ENCODE data around the gene ADAMTS18.
A peak's percentile ranks its signal among the peaks of the same experiment; 100 is the strongest.

ADAMTS18 gene

GRCh38 chr16:77331043-77331442, 103.8 kb downstream of the ADAMTS18 start:
- FAIRE-seq (no peak), DNase-seq (ENCODE audit: low spot score) (no peak)

DNA sequence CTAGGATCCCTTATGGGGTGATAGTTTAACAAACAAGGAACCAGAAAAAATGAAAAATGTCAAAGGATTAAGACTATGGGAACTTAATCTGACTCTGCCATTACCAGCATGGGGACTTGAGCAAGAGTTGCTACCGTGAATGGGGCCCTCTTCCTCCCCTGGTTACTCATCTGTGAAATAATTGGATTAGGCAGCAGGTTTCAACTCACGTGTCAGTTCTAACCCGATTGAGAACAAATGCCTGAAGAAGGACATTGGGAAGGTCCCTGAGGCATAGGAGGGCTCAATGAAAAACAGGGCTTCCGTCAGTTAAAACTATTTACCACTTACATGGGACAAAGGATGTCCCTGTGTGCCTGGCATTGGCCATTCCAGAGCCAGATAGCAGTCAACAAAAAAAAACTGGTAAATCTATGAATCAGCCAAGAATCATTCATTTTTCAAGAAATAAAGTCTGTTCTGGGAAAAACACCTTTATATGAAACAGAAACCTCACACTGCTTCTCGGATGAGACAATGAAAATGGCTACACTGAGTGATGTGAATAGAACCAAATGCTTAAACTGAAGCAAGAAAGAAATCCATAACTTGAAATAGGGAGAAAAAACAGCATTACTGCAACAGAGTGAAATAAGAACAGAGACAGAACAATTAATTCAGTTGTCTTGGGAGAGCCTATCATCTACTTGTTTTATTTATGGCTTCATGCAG, 104.3 kb downstream of the ADAMTS18 start:
- DNase-seq (ENCODE audit: low spot score) (no peak), FAIRE-seq (no peak)

- FAIRE-seq (no peak), DNase-seq (ENCODE audit: low spot score) (no peak)
Measured at GRCh38 chr16:77328768-77329167, 106.1 kb downstream of the ADAMTS18 start.

- FAIRE-seq: no peak
- no peak for DNase-seq (ENCODE audit: low spot score)
Measured at GRCh38 chr16:77328274-77328673, 106.6 kb downstream of the ADAMTS18 start.

DNA sequence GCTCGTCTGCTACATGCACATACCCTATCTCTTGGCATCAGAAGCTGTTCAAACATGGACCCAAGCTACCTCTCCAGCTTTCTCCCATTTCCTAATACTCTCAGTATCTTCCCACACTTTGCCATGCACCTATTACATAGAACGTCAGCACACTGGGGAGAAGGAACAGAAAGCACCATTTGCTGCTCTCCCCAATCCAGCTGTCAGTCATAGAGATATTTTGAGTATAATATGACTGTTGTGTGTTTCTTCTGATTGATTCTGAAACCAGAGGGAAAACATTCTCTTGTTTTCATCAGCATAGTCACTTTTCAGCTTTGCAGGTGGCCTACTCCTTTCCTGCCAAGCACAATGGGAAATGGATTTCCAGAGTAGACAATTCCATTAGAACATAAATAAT, 107.1 kb downstream of the ADAMTS18 start:
- DNase-seq (ENCODE audit: low spot score): no peak
- FAIRE-seq: no peak

DNA sequence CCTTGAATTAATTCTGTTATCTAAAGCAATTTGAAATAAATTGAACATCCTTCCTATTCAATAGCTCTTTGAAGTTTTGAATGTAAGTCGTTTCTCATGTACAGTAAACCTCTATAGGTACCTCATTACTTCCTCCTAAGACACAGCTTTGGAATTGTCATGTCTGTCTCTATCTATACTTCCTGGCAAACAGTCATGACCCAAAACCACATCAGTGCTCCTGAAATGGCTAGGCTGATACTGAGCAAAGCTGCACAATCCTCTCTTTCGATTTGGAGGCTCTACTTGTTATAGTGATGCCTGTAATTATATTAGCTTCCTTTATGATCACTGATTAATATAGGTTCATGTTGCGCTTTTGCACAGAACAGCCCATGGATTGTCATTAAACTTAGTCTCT, 110.1 kb downstream of the ADAMTS18 start:
- FAIRE-seq (no peak), DNase-seq (ENCODE audit: low spot score) (no peak)

DNA sequence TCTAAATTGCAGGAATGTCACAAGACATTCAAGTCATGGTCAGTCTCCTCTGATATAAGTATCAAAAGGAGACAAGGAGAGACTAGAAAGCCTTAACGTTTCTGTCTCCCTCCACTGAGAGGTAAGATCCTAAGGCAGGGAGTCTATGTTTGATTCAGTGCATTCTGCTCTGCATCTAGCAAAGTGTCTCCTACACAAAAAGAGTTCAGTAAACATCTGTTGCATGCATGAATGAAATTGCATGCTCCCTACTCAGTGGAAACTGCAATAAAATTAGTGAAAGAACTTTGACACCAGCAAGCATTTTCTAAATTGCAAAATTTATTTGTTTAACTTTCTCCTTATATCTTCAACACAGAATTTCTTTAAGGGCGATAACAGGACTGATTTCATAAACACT, 111.1 kb downstream of the ADAMTS18 start:
- DNase-seq (ENCODE audit: low spot score): no peak
- no peak for FAIRE-seq

DNA sequence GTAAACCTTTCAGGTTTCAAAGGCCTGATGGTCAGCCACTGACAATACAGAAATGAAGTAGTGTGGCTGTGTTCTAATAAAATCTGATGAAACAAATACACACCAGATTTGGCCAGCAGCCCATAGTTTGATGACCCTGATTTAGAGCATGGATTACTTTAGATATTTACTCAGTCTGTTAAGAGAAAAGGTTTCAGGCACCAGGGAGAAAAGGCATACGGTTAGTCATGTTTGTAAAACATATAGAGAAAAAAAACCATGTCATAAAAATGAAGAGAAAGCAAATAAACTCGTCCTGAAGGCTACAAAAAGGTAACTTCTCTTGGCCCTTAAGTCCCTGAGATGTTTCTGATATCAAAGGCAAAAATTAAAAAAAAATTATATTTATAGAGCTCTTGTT, 112.1 kb downstream of the ADAMTS18 start:
- FAIRE-seq (no peak), DNase-seq (ENCODE audit: low spot score) (no peak)

DNA sequence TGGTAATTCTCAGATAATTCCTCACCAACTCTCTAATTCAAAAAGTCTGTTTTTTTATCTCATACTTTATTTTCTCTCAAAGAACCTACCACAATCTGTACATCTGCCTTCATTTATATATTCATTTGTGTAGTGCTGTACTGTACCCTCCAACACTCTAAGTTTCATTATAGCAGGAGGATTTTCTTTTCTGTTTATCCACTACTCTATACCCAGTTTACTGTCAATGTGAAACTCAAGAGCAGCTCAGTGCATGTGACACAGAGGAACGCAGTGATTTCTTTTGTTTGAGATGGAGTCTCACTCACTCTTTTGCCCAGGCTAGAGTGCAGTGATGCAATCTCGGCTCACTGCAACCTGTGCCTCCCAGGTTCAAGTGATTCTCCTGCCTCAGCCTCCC, 117.8 kb downstream of the ADAMTS18 start:
- no peak for FAIRE-seq
- DNase-seq (ENCODE audit: low spot score): no peak

DNA sequence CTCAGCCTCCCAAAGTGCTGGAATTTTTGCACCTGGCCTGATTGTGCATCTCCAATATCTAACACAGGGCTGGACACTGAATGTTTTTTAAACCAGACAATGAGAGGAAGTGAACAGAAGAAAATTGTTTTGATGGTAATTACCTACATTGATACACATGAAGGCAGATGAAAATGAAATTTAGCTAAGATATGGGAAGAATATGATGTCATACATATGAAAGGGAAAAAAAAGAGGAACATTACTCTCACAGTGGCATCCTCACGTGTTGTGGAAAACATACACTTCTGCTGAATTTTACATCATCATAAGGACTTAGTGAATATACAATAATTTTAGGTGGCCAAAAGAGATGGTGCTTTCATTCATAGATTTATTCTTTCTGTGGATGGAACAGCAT, 124.0 kb downstream of the ADAMTS18 start:
- no peak for DNase-seq (ENCODE audit: low spot score)
- no peak for FAIRE-seq

GRCh38 chr16:77308163-77308561, 126.7 kb downstream of the ADAMTS18 start:
- DNase-seq (ENCODE audit: low spot score) (peak; percentile 96), FAIRE-seq (peak; percentile 83)

GRCh38 chr16:77307426-77308162, 127.2 kb downstream of the ADAMTS18 start:
- no peak for FAIRE-seq
- no peak for DNase-seq (ENCODE audit: low spot score)

GRCh38 chr16:77306075-77306474, 128.8 kb downstream of the ADAMTS18 start:
- FAIRE-seq (no peak), DNase-seq (ENCODE audit: low spot score) (no peak)

GRCh38 chr16:77304877-77305276, 130.0 kb downstream of the ADAMTS18 start:
- DNase-seq (ENCODE audit: low spot score) (no peak), FAIRE-seq (no peak)

DNA sequence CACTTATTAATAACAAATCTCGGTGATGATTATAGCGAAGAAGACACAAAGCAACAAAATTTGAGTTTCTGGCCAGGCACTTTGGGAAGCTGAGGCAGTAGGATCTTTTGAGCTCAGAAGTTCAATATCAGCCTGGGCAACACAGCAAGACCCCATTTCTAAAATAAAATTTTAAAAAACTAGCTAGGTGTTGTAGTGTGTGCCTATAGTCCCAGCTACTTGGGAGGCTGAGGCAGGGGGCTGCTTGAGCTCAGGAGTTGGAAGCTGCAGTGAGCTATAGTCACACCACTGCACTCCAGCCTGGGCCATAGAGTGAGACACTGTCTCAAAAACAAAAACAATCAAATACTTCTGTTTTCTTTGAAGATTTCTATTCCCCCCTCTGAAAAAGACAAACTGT, 130.7 kb downstream of the ADAMTS18 start:
- DNase-seq (ENCODE audit: low spot score) (no peak), FAIRE-seq (no peak)

- no peak for DNase-seq (ENCODE audit: low spot score)
- no peak for FAIRE-seq
Measured at GRCh38 chr16:77302674-77303073, 132.2 kb downstream of the ADAMTS18 start.

GRCh38 chr16:77302249-77302648, 132.6 kb downstream of the ADAMTS18 start:
- no peak for DNase-seq (ENCODE audit: low spot score)
- FAIRE-seq: no peak

DNA sequence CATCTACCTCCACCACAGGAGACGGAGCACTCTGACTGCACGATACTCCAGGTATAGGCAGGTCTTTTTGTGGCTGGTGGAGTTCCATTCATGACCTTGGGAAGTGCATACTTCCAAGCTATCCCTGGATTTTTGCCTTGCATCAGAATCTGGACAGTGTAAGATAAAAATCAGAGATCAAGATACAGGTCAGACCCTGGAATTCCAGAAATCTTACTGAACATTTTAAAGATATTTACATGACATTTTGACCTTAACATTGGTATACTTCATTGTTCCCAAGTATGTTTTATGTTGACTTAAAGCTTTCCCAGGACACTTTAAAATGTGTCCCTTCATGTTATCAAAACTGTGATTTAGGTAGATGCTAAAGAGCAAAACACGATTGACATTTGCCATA, 134.6 kb downstream of the ADAMTS18 start:
- DNase-seq (ENCODE audit: low spot score): peak; percentile 24
- no peak for FAIRE-seq

DNA sequence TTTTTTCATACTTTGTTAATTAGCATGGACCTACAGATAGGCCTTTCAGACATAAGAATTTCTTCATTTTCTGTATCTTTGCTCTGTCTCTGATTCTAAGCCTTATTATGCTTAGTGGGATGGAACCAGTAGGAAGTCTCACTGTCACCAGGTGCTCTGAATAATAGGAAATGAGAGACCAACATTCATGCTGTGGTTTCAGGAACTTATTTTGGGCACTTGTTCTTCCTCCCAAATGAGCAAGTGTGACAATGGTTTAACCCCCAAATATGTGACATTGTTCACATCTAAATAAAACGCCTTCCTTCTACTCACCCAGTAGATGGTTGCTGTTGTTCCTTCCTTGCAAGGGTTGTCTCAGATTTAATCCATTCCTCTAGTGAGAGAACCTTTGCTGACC, 135.4 kb downstream of the ADAMTS18 start:
- FAIRE-seq (peak; percentile 47), DNase-seq (ENCODE audit: low spot score) (peak; percentile 53)

- FAIRE-seq (peak; percentile 95), DNase-seq (ENCODE audit: low spot score) (peak; percentile 99)
Measured at GRCh38 chr16:77298418-77299360, 136.1 kb downstream of the ADAMTS18 start.

DNA sequence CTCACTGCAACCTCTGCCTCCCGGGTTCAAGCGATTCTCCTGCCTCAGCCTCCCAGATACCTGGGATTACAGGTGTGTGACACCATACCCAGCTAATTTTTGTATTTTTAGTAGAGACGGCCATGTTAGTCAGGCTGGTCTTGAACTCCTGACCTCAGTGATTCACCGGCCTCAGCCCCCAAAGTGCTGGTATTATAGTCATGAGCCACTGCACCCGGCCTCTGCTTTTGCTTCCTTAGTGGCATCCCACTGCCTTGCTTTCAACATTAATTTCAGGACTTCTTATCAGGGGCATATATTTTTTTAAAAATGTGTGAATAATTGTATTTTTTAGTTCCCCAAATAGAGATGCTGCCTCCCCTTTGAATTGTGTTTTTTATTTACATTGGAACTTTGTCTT, 136.8 kb downstream of the ADAMTS18 start:
- FAIRE-seq: no peak
- DNase-seq (ENCODE audit: low spot score): peak; percentile 79

GRCh38 chr16:77295896-77296295, 138.9 kb downstream of the ADAMTS18 start:
- FAIRE-seq: no peak

More at GRCh38 chr16:77295896-77296295, 138.9 kb downstream of the ADAMTS18 start:
- DNase-seq (ENCODE audit: low spot score): no peak

Data from RCC 7860 (cell line).